ENCODE data around the gene STAU1. TPM values are rescaled to one million over a fixed set of nuclear protein-coding genes. Genes with fewer than 3 reads are reported as not detected.
"Not testable (repeated sequence)": the region's sequence is repeated elsewhere in the genome, so short reads cannot be mapped to it uniquely, and the experiment has no call there.

STAU1 gene
- total RNA-seq, 1 experiment from 2014 or later, result 47.4 TPM

DNA sequence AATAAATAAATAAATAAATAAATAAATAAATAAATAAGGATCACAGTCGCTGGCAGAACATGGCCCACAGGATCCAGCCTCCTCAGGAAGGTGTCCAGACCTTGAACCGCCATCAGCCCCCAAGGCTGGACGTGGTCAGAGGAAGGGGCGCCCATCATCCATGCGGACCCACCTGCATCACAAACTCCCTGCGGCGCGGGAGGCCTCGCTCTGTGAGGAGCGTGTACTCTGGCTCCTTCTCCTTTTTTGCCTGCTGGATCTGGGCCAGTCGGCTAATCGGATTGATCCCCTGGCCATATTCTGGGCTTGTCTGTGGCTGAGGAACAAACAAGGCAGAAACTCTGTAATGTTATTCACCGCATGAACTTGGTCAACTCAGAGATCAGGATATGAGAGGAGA, 65.2 kb downstream of the STAU1 start:
- no peak for DNase-seq (ENCODE audit: low spot score)

DNA sequence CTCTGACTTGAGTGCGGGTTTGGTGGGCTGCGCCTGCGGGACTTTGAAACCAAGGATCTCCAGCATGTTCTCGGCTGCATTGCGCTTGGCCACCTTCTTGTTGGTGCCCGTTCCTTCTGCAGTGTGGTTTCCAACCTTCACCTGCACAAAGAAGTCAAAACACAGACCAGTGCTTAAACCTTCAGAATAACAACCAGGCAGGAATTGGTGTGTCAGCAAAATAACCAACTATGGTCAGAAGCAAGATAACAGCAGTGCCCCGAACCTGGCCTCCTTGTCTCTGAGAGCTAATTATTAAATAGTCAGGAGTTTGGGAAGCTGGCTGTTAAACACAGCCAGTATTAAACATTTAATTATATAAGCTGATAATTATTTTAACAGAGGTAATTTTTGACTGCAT, 68.1 kb downstream of the STAU1 start:
- no peak for DNase-seq (ENCODE audit: low spot score)

- DNase-seq (ENCODE audit: low spot score), result no peak
These were observed 69.8 kb downstream of the STAU1 start for GRCh38 chr20:49118307-49118706.

DNA sequence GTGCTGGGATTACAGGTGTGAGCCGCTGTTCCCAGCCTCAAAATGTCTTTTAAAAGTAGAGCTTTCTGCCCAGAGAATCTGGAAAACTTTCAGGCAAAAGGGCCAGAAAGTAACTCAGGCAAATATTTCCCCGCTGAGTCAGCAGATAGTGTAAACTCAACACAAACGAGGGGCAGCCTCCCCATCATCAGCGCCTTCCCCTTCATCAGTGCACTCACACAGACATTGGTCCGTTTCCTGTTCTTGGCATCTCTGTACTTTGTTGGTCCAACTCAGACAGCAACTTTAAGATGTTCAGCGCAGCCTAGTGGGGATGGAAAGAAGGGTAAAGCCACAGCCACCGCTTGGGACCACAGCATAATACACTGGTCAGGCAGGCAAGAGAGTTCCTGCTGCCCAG, 72.6 kb downstream of the STAU1 start:
- no peak for DNase-seq (ENCODE audit: low spot score)

DNA sequence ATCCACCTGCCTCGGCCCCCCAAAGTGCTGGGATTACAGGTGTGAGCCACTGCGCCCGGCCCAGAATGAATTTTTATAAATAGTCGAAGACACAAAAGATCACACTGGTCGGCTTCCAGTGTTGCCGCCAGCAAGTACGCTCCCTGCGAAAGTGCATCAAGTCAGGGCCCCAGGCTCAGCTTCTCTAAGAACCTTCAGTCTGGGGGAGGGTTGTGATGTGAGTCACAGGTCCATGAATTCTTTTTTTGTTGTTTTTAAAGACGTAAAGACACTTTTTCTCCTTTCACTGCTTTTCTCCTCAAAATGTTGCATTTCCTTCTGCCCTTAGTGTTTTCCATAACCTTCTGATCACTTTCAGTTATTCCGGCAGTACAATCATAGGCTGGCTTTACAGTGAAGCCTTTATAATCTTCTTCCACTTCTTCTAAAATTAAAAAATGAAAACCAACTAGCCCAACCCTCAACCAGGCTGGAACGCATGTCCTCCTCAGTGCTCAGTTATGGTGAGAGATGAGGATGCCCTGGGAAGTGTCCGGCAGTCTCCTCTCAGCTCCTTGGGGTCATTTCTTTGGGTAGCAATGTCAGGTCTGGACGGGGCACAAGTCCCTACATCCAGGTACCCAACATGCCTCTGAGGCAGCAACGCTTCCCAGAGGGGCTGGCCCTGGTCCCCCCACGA, 75.4 kb downstream of the STAU1 start:
- no peak for DNase-seq (ENCODE audit: low spot score)

- DNase-seq (ENCODE audit: low spot score), result no peak
These were observed 77.1 kb downstream of the STAU1 start for GRCh38 chr20:49110767-49111694.

DNA sequence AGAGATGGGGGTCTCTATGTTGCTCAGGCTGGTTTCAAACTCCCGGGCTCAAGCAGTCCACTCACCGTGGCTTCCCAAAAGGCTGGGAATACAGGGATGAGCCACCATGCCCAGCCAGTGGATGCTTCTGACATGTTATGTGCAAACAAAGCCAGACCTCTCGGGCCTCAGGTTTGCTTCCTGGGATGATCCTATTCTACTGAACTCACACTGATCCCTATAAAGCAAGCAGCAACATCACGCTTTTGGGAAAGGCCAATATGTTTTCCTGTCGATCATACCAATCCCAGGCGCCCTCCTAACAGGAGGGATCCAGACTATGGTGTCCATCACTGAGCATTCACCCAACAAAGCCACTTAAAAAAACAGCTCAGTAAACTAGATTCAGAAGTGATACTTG, 81.8 kb downstream of the STAU1 start:
- DNase-seq (ENCODE audit: low spot score), result no peak

GRCh38 chr20:49104979-49105547, 83.1 kb downstream of the STAU1 start:
- DNase-seq (ENCODE audit: low spot score), result not testable (repeated sequence)

DNA sequence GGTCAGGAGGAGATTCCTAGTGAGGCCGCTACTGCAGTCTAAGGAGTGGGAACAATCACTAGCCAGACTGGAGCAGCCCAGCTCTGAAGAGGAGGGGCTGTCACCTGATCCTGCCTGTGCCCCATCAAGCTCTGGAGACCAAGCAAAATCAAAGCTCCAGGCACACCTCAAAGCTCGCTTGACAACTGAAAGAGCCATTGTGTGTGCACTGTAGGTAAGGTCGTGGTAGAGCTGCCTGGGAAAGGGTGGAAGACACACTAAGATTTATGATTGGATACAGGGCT, 83.8 kb downstream of the STAU1 start:
- no peak for DNase-seq (ENCODE audit: low spot score)

DNA sequence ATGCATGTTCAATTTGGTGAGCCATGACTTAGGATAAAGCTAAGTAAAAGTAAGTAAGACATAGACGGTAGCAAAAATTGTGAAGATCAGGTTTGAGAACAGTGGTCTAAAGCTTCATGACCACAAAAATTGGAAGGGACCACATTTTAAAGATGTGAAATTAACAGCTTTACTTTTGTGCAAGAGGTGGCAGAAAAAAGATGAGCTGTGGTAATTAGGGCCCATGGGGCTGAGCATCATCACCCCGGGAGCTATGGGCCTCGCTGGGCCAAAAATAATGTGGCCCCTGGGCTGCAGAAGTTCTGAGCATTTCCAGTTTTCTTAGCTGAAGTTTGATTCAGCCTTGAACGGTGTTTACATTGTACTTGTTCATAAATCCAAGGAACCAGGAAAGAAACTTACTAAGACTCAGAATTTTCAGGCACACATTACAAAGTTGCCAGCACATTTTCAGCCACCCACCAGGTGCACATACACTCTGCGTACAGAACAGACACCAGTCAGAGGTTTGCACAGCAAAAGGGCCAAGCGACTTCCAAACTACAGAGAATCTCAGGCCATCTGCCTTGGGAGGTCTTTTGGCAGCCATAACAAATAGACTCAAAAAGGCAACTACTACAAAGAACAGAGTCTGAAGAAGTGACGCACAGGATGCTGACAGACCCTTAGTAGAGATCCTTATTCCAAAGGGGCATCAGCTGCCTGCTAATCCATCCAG, 84.3 kb downstream of the STAU1 start:
- no peak for DNase-seq (ENCODE audit: low spot score)

DNA sequence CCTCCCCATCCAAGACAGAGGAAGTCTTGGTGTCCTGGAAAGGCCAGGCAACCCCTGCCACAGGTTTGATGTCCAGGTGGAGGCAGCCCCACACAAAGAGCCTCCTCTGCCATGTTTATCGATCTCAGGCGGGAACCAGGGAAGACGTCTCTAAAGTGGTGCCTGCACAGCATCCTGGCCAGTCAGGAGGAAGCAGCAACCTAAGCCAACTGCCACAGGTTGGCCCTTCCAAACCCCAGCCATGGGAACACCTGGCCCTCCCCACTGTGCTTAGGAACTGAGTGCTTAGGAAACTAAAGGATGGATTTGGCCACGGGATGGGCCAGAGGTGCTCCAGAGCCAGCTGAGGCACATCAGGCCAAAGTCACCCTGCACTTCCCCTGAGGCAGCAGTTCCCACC, 85.1 kb downstream of the STAU1 start:
- DNase-seq (ENCODE audit: low spot score), result no peak

DNA sequence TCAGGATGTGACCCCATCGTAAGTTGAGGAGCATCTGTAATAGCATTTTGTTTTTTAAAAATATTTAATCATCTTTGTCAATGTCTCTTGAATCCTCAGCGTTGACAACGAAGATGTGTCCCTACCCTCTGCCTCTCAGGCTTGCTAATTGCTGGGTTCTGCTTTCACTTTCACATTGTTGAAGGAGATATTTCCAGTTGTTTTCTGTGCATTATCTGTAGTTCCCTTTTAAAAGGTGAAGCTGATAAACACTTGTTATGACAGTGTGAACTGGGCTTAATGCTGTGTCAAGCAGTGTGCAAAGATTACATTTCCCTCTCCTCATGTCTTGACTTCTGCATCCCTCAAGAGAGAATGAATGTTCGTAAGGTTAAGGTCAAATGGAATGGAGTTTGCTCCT, 87.2 kb downstream of the STAU1 start:
- no peak for DNase-seq (ENCODE audit: low spot score)

- DNase-seq (ENCODE audit: low spot score), result not testable (repeated sequence)
These were observed 87.8 kb downstream of the STAU1 start for GRCh38 chr20:49100292-49100691.

GRCh38 chr20:49099011-49099410, 89.1 kb downstream of the STAU1 start:
- no peak for DNase-seq (ENCODE audit: low spot score)

DNA sequence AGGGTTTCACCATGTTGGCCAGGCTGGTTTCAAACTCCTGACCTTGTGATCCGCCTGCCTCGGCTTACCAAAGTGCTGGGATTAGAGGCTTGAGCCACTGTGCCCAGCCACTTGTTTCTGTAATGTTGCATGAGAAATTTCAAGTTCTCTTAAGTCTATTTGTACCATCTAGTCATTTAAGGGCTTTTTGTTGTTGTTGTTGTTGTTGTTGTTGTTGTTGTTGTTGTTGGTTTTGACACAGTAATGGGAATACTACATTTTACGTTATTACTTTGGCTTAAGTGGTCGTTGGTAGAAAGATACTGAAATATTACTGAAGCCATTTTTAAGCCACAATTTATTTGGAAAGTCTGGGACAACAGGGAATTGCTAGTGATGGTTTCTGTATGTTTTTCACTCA, 90.0 kb downstream of the STAU1 start:
- DNase-seq (ENCODE audit: low spot score), result no peak

GRCh38 chr20:49097159-49097558, 91.0 kb downstream of the STAU1 start:
- DNase-seq (ENCODE audit: low spot score), result no peak

DNA sequence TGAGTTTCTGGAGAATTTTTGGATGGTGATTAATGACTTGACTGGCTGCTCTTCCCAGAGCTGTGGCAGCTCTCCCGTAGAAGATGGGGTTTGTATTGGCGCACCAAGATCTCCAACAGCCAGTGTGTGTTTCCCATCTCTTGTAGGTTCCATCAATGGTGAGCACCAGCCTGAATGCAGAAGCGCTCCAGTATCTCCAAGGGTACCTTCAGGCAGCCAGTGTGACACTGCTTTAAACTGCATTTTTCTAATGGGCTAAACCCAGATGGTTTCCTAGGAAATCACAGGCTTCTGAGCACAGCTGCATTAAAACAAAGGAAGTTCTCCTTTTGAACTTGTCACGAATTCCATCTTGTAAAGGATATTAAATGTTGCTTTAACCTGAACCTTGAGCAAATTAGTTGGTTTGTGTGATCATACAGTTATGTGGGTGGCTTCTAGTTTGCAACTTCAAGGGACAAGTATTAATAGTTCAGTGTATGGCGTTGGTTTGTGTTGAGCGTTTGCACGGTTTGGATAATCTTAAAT, 91.9 kb downstream of the STAU1 start:
- DNase-seq (ENCODE audit: low spot score), result no peak

DNA sequence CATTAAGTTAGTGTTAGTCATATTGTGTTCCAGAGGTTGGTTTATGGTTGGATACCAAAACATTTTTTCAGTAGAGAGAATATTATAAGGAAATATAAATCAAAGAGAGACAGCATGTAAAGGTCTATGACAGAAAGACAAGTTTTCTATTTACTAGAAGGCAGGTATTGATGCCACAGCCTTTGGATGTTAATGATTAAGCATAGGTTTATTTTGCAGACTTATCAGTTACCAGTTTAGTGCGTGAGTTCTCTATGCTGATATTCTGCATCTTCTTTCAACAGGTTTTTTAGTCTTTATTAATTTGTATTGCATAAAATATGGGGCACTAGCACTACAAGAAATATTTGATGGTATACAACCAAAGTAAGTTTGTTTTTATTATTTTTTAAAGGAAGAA, 96.4 kb downstream of the STAU1 start:
- DNase-seq (ENCODE audit: low spot score), result no peak

DNA sequence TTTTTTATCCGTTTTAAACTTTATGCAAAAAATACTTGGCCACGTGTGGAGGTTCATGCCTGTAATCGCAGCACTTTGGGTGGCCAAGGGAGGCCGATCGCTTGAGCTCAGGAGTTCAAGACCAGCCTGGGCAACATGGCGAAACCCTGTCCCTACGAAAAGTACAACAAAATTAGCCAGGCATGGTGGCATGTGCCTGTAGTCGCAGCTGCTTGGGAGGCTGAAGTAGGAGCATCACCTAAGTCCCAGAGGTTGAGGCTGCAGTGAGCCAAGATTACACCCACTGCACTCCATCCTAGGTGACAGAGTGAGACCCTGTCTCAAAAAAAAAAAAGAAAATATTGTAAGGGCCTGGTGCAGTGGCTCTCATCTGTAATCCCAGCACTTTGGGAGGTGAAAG, 97.0 kb downstream of the STAU1 start:
- no peak for DNase-seq (ENCODE audit: low spot score)

DNA sequence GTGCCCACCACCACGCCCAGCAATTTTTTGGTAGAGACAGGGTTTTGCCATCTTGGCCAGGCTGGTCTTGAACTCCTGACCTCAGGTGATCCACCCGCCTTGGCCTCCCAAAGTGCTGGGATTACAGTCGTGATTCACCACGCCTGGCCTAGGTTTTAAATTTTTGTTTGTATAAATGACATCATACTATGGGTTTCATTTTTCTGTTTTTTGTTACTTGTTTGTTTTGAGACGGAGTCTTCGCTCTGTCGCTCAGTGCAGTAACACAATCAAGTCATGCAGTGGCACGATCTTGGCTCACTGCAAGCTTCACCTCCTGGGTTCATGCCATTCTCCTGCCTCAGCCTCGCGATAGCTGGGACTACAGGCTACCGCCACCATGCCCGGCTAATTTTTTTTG, 105.8 kb downstream of the STAU1 start:
- DNase-seq (ENCODE audit: low spot score), result not testable (repeated sequence)

GRCh38 chr20:49078310-49078709, 109.8 kb downstream of the STAU1 start:
- DNase-seq (ENCODE audit: low spot score), result no peak

DNA sequence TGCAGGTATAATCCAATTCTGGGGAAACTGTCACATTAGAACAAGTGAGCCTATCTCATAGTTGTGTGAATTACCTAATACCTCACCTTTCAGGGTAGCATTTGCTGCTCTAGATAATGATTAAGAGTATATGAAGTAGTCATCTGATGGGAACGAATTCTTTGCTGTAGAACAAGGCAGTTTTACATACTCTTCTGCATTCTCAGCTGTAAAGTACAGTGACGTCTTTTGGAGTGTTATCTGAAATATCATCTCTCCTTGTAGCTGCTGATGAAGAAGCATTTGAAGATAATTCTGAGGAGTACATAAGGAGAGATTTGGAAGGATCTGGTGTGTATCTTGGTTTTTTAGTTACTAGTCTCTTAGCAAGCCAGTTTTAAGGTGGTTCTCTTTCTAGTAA, 113.6 kb downstream of the STAU1 start:
- no peak for DNase-seq (ENCODE audit: low spot score)
